SKM-1 (cell line): ENCODE data around the gene SLC26A3.

Experiments used
- DNase-seq: peaks from one replicate; lab custom pipeline; 2025; ENCODE audit not compliant: unreplicated experiment; lab: John Stamatoyannopoulos, UW

Gene SLC26A3

GRCh38 chr7:107751113-107751512 lies 51.9 kb downstream of the SLC26A3 start:
- DNase-seq: no peak

GRCh38 chr7:107746006-107746405 lies 57.0 kb downstream of the SLC26A3 start:
- DNase-seq: no peak

GRCh38 chr7:107744345-107744750 lies 58.7 kb downstream of the SLC26A3 start:
- DNase-seq: peak; percentile 54

- DNase-seq: peak; percentile 91
Measured at GRCh38 chr7:107743567-107744344, 59.3 kb downstream of the SLC26A3 start, which contains the start of gene CBLL1. CBLL1 (plus strand) TSS chr7:107744142; CDS start chr7:107744164, 22 bp downstream.

GRCh38 chr7:107742678-107743566 lies 60.1 kb downstream of the SLC26A3 start:
- DNase-seq: peak; percentile 74

- no peak for DNase-seq
Measured at GRCh38 chr7:107728276-107728675, 74.7 kb downstream of the SLC26A3 start.

GRCh38 chr7:107726356-107727130 lies 76.5 kb downstream of the SLC26A3 start:
- no peak for DNase-seq

GRCh38 chr7:107725138-107725740 lies 77.8 kb downstream of the SLC26A3 start:
- peak; percentile 44 for DNase-seq

- no peak for DNase-seq
Measured at GRCh38 chr7:107723255-107723654, 79.8 kb downstream of the SLC26A3 start.

GRCh38 chr7:107721286-107721685 lies 81.7 kb downstream of the SLC26A3 start:
- no peak for DNase-seq

GRCh38 chr7:107718456-107719193 lies 84.4 kb downstream of the SLC26A3 start:
- DNase-seq: no peak

- DNase-seq: no peak
Measured at GRCh38 chr7:107715531-107715930, 87.5 kb downstream of the SLC26A3 start.
